ENCODE measurements around the gene ENOX2.
"Not testable (repeated sequence)": the region's sequence is repeated elsewhere in the genome, so short reads cannot be mapped to it uniquely, and the experiment has no call there.

The ENOX2 gene

DNA sequence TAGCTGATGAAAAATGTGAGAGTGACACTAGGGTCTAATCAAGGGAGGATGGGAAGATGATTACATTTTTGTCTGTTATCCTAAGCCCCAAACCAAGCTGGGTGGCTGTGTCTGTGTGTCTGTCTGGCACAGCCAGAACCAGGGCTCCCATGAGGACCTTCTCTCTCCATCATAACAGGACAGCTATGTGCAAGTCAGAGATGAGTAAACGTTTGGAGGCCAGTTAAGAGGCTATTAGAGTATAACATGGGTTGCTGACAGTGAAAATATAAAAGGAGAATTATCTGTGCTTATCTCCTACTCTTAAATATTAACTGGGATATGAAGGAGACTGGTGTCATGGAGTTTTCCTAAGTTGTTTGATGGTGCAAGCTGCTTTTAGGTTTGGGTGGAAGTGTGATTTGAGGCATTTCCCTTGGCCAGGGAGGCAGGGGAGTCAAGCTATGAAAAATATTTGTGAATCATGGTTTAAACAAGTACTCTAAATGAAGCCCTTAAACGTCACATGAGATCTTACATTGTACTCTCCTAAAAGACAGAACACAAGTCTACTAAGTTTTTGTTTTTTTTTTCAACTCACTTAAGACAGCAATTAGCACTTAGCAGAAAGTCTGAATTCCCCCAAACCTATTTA lies 156.2 kb downstream of the ENOX2 start:
- ATAC-seq = no peak

DNA sequence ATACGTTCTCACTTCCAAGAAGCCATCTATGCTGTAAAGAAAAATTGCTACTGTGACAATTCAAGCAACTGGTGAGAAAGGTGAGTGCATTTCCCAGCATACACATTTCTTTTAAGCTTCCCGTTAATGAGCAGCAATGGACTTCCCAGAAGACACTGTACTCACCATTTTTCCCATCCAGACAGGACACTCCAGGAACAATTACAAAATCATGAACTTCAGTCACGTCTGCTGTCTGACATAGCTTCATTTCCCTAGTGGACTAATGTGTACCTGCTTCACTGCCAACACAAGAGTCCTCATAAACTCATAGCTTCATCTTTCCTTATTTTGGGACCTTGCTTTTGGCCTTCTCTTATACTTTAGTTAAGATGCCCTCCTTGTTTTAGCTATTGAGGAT lies 156.9 kb downstream of the ENOX2 start:
- ATAC-seq = no peak

DNA sequence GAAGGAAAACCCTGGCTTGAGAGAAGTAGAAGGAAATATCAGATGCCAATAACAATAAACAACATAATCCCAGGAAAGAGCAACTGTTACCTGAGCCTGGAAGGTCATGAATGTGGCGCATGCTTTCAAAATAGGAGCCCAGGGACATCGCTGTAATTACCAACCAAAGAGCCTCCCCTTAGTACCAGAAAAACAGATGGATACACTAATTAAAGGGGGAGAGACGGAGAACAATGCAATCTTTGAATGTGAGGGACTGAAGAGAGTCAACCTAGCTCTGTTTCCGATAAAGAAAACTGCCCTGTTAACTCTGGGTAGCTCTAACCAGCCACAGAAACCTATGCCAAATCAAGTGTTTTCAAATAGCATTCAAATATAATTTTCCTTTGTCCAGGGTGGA lies 161.4 kb downstream of the ENOX2 start:
- no peak for ATAC-seq

DNA sequence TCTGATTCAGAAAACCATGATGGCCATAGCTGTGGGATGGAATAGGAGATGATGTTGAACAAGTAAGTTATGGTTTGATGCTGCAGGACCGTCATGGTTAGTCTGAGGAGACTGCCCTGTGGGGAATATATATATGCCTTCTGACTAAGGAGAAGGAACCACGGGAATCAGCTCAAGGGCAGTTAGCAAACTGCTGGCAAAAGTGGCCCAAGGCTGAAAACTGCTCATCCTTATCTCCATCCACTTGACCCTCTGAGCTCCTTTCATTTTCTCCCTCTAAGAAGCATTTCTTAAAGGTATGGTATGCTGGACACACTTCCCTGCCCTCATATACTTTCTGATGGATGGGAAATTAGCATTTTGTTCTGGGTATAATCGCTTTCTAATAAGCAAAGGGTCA lies 161.9 kb downstream of the ENOX2 start:
- ATAC-seq = no peak

DNA sequence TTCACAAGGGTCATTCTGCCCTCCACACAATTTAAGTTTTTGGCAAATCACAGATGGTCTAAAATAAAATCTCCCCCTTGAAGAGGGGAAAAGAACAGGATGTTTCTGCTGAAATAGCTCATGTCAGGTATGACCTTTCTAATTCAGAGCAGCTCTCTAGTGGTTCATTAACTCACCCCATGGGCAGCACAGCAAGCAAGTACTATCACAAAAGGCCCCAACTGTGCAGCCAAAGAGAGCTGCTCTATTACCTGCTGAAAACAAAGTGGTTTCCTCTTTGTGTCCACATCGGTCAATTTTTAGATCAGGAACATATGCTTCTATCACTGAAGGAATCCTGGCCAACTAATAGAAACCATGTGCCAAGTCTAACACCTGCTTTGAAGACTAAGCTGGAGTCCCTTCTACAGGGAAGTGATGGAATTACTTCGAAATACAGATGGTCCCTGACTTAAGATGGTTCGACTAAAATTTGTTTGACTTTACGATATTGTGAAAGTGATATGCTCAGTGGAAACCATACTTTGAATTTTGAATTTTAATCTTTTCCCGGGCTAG lies 164.3 kb downstream of the ENOX2 start:
- ATAC-seq = no peak

DNA sequence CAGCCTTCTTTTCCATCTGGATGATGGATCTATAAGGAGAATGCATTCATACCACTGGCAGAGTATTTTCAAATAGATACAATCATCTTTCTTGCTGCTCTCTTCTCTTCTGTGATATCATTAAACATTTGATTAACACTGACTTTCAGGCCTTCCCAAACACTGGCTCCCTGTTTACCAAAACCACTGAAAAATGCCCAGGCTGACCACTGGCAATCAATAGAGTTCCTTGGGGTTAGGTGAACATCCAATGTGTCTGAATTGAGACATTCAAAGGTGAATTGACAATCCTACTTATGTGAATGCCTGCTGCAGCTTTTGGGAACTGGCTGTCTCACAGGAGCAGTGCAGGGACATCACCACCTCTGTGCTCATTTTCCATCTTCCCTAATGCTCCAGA lies 168.3 kb downstream of the ENOX2 start:
- no peak for ATAC-seq

DNA sequence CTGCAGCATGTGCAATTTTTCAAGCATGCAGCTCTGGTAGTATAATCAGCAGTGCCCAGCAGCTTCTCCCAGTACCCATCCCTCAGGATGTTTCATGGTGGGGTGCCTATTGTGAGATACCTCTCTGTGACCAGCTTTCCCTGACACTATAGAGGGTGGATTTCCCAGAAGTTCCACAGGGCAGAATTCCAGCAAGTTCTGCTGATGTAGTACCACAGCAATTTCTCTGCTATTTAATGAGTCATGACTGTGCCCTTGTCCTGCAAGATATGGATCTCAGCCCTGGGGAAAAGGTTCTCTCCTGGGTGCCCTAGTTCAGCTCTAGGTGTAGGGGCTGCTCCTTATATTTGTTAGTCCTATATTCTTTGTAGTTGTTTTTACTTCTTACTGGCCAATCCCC lies 174.8 kb downstream of the ENOX2 start:
- ATAC-seq = no peak

DNA sequence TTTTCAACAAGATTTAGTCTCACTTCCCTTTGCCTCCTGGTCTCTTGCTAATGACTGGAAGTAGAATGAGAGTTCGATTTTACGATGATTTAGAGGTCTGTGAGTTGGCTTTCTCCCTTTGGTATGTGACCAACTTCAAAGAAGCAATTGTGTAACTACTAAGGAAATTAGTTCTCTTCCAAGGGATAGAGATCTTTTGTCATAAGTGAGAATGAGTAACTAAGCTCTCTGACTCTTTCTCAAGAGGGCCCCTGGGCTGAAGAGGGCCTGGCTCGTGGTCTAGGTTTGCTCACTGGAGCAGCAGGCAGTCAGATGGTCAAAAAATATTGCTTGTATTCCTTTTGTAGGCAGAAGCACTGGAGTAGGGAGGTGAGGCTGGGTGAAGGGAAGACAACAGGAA lies 176.3 kb downstream of the ENOX2 start:
- no peak for ATAC-seq

DNA sequence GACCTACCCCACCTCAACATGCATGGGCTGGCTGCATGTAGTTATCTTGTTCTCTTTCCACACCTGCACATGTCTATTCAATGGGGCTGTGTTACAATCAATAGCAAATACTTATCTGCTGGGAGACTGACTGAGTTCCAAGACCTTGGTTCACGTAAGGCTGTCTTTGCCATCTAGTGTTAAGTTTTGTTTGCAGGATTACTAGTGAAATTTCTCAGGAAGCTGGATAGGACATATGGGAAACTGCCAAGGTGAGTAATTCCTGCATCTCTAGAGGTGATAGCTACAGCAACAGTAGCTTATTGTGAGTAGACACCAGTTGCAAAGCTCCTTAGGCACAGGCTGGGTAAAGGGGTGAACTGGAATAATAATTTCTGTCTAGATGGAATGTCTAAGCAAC lies 177.5 kb downstream of the ENOX2 start:
- no peak for ATAC-seq

DNA sequence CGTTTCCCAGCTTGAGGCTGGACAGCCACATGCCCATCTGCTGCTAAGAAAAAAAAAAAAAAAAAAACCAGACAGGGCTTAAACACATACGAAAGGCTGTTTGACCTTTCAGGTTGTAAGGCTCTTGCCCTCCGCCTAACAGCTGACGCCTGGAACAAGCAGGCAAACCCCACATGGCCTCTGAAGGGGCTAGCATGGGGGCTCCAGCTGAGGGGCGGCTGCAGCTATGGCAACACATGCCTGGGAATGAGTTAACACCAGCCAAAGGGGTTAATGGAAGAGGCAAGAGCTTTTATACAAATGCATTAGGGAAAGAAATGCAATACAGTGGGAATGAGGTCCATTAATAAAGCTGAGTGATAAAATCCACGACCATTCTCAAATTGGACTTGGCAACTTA lies 183.6 kb downstream of the ENOX2 start:
- no peak for ATAC-seq

DNA sequence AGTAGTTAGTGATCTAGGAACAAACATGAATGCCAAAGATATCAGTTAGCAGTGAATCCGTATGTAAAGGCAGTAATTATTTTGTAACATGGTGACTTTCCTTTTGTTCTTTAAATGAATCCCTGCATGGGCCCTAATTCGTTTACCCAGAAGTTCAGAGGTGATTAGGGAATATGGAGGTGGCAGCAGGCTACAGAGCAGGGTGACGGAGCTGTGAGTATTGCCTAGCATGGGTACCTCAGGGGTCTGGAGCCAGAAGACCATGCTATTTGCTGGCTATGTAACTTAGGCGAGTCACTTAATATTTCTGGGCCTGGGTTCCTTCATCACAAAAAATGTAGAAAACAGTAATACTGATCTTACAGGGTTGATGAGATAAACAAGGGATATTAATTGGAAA lies 184.9 kb downstream of the ENOX2 start:
- ATAC-seq = no peak

DNA sequence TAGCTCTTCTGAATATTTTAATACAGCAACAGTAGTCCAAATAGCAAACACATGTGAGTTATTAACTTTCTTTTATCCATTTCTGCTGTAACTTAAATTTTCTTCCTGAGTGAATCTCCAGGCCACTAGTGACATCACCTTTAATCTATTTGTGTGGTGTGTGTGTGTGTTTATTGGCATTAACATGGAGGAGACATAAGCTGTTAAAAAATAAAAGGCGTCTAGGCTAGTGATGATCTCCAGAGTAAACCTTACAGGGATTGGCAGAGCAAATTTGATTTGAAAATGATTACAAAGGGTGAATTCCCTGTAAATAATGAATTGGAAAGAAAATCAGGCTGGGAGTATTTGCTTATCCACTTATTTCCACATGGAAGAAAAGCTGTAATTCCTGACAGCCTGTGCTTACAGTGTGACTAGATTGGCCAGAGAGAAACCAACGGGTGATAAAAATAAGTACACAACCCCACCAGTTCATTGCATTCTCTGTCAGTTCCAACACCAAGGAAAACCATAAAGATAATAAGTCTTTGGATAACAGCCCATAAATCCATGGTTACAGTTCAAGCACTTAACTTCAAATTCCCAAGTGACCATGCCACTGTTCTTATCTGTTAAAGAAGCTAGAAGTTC lies 186.1 kb downstream of the ENOX2 start:
- ATAC-seq = no peak

DNA sequence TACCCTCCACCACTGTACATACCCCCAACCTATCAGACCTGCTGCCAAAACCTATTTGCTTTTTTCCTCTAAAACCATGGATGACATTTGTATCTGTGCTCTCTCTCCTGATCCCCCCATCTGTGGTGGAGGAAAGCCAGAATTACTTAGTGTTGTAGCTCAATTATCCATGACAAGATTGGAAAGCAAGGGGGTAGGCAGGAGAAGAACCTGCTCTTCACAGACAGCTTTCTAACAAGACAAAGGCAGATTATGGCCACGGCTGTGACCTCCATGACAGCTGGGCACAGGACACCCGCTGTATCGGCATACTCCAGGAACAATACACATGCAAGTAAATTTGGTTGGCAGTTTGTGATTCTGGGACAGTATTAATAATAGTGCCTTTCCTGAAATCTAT lies 186.7 kb downstream of the ENOX2 start:
- ATAC-seq = no peak

DNA sequence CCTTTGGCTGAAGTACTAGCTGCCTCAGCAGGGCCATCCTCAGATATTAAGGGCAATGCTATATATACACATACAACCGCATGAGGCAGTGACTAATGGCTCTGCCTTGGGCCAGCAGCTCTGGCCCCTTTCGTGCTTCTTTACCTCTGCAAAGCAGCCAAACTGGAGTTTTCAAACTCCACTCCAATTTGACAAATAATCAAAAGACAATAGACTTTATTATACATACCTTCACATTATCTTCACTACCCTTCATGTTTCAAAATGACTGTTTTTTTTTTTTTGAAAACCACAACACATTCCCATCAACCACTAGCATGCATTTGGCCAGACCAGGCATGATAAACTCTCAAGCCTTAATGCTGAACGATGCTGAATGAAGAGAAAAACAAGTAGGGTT lies 187.7 kb downstream of the ENOX2 start:
- no peak for ATAC-seq

DNA sequence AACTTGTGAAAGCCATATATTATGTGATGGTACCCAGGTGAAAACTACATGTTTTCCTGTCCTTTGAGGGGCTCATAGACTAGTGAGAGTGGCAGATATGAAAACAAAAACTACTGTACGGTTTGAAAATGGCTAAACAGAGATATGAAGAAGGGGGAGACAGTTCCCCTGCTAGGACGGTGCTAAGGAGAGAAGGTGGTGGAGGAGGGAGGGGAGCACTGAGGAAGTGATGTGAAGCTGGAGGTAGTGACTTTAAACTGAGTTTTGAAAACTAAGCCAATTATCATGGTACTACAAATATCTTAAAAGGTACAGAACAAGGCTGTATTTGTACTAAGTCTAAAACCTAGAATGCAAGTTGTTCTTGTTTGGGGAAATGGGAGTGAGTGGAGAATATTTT lies 188.3 kb downstream of the ENOX2 start:
- no peak for ATAC-seq

DNA sequence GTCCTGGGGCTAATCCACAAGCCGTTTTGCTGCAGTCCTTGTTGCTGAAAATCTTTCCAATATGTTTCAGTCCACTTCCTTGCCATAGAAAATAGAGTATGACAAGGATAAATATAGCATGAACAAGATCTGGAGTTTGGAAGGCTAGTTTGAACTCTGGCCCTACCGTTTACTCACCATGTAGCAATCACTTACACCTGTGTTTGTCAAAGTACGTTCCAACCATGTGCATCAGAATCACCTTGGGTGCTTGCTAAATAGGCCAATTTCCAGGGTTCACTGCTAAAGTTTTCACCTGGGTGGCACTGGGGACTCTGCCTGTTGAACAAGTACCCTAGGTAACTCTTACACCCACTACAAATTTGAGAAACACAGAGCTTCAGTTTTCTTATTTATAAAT lies 188.9 kb downstream of the ENOX2 start:
- ATAC-seq = no peak

DNA sequence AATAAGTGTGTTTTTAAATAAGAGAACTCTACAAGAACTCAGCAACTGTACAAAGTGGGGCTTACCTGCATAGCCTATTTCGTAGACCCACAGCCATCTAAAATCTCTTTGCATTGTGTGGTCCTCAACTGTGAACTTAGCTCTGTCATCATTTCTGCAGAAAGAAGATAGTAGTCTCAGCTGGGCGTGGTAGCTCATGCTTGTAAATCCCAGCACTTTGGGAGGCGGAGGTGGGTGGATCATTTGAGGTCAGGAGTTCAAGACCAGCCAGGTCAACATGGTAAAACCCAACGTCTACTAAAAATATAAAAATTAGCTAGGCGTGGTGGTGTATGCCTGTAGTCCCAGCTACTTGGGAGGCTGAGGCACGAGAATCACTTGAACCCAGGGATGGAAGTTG lies 193.8 kb downstream of the ENOX2 start:
- ATAC-seq = not testable (repeated sequence)

DNA sequence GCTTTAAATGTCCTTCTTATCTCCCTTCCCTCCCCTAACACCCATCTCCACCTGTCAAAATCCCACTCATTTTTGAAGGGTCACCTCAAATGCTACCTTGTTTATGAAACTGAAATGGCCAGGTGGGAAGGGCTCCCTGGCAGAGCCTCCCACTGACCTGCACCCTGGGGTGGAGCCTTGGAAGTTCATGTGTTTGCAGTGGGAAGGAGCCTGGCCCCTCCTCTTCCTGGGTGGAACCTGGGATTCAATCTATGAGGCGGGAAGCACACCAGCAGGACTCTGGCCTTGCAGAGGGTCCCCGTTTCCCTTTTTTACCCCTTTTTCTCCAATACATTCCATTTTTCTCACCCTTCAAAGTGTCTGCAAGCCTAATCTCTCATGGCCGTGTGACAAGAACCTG lies 197.4 kb downstream of the ENOX2 start:
- ATAC-seq = no peak

DNA sequence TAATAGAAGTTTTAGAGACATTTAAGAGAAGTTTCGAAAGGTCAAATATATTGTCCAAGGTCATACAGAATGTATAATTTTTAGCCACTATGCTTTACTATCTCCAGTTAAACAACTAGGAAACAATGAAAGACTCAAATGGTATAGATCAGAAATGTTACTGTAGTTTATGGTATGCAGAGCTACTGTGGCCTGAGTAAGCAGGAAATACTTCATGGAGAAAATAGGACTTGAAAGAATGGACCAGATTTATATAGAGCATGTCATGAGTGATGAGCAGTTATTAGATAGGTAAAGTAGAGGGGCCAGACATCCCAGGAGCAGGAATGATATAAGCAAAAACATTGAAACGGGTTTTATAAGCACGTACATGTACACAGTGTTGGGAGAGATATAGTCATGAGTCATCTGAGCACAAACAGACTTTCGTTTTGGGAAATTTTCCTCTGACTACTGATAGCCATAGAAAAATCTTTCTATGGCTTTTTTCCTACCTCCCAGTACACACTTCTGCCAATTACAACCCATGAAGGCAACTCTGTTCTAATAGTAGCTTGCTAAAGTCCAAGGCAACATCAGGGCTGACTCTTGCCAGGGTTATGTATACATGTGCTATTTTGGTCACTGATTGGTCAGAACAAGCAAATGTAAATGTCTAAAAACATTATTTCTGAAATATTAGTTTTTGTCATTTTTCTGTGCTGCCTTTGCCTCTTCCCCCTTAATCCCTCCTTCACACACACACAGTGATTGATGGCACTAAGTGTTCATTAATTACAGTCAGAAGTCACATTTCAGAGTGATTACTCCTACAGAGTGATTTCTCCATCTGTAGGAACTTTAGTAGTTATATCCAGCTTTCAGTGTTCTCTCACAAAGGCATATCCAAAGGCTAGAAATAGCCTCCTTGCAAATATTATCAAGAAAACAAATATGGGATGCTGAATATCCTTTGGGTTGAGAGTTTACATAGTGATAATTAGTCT lies 198.7 kb downstream of the ENOX2 start:
- ATAC-seq = no peak

DNA sequence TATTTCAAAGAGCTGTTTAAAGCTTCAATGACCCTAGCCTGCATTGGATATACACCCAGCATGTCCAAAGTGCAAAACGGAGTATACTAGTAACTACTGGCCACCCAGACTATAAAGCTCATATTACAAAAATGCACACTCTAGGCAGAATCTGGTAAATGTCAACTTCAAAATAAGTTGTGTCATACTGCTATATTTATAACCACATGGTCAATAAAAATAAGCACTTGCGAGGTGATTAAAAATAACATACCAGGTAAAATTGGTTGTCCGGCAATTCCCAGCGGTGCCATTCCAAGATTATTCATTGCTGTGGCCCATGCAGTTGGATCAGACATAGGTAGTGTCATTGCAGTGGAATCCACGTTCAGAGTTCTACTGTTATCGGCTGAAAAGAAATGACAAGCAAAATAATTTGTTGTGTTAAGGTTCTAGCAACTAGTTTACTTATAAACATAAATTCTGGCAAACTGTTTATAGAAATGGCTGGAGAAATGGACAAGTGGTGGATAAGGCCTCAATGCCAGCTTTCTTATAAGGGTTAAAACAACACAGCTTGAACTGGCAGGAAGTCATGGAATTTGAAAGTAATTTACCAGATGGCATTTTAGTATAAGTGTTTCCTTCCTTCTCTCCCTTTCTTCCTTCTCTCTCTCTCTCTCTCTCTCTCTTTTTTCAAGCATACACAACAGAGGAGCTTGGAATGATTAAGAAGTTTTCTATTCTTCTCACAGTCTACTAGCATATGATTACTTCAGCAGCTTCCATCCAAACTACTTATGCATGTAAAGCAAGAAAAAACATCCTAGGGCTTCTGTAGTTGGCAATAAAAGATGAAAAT lies 199.9 kb downstream of the ENOX2 start:
- no peak for ATAC-seq

DNA sequence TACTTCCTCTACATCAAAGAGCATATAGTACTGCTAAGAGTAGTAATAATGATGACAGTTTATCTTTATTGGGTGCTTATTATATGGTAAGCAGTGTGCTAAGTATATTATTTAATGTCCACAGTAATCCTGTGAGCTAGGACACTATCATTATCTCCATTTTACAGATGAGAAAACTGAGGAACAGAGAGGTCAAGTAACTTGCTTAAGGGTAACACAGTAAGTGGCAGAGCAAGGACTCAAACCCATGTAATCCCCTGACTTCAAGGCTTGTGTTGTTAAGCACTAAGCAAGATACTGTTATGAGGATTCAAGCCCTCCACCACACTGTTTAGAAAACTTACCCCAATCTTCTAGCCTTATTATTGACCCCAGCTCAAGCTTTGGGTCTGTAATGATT lies 202.4 kb downstream of the ENOX2 start:
- ATAC-seq = no peak

DNA sequence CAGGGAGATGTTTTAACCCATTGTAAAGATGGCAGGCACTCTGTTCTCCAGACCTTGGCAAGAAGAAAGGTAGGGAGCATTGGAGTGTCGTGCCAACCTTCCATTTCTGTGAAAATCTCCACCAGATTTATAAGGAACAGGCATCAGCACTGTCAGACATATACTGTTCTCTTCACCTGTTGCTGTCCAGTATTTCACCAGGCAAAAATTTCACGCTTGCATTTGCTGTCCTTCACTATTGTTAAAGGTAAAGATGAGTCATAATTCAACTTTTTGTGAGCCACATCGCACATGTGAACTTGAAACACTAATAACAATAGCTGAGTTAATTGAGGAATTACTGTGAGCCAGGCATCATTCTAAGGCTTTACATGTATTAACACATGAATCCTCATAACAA lies 203.4 kb downstream of the ENOX2 start:
- no peak for ATAC-seq

DNA sequence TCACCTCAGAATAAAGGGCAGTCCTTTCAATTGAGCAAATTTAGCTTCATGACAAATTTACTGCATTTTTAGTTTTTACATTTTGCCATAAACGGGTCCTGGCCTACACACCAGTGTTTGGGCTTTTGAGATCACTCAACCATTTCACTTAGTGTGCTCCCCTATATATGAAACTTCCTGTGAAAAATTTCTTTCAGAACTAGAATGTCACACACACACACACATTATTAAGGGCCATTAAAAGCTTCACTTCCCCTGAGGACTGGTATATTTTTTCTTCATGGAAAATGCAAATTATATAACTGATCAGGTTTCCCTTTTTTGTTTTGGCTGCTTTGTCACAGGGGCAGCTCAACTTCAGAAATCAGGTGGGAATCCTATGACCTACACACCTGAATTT lies 206.5 kb downstream of the ENOX2 start:
- no peak for ATAC-seq

Data from activated CD4-positive, CD25-positive, alpha-beta regulatory T cell treated with anti-CD3 and anti-CD28 coated beads, Interleukin-2, amount 50 U/mL, for 24 hours (primary cell).